ENCODE results near the gene PDZD7.

DNA sequence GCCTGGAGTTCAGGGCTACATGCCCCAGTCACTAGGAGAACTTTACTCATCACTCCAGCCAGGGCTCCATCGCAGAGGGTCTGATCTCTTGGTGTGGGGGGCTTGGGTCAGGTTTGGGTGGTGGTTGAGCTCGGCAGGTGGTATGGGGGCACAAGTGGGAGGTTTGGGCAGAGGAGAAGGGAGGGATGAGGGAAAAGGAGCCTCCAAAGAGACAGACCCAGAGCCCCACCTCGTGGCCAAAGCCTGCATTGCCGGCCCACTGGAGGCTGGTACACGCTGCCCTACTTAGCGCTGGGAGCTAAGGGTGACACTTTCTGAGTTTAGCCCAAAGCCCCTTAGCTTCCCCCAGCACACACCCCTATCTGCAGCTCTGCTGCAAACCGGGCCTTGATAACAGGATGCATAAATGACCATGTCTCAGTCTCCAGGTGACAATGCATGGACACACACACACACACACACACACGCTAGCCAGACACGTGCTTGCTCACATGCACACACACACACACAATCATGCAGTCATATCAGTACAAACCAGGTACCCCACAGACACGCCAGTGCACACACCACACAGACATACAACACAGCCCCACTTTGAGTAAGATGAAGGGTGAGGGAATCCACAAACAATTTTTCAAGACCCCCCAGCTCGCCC lies 16.6 kb downstream of the PDZD7 start:
- TF ChIP-seq SUZ12 (IDR thresholded peaks at IDR 0.05; ENCODE audit: low read length) (no peak), EZH2 (IDR thresholded peaks at IDR 0.05; ENCODE audit: low read depth, low read length, severe bottlenecking) (no peak), POLR2AphosphoS5 (IDR thresholded peaks at IDR 0.05; ENCODE audit: low read depth, low read length) (no peak), RXRA (IDR thresholded peaks at IDR 0.05; ENCODE audit: insufficient read depth, low read depth, low read length) (no peak), POLR2A (IDR thresholded peaks at IDR 0.05; ENCODE audit: control extremely low read depth in 1 of 2, low read depth in 2 of 2, low read length in 2 of 2) (no peak), RAD21 (IDR thresholded peaks at IDR 0.05 in 1 of 2, conservative IDR thresholded peaks at IDR 0.05 in 1 of 2; ENCODE audit: low read depth in 2 of 2, low read length in 2 of 2) (peak; percentile 86 to 89), CREB1 (IDR thresholded peaks at IDR 0.05) (no peak), EP300 (IDR thresholded peaks at IDR 0.05; ENCODE audit: borderline replicate concordance in 1 of 2, low read depth in 2 of 2, low read length in 2 of 2) (no peak), YY1 (IDR thresholded peaks at IDR 0.05; ENCODE audit: low read depth, low read length) (no peak), CBX8 (IDR thresholded peaks at IDR 0.05; ENCODE audit: borderline replicate concordance, low read depth, low read length) (no peak)
- TF ChIP-seq, protein P1, sequence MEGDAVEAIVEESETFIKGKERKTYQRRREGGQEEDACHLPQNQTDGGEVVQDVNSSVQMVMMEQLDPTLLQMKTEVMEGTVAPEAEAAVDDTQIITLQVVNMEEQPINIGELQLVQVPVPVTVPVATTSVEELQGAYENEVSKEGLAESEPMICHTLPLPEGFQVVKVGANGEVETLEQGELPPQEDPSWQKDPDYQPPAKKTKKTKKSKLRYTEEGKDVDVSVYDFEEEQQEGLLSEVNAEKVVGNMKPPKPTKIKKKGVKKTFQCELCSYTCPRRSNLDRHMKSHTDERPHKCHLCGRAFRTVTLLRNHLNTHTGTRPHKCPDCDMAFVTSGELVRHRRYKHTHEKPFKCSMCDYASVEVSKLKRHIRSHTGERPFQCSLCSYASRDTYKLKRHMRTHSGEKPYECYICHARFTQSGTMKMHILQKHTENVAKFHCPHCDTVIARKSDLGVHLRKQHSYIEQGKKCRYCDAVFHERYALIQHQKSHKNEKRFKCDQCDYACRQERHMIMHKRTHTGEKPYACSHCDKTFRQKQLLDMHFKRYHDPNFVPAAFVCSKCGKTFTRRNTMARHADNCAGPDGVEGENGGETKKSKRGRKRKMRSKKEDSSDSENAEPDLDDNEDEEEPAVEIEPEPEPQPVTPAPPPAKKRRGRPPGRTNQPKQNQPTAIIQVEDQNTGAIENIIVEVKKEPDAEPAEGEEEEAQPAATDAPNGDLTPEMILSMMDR (IDR thresholded peaks at IDR 0.05; ENCODE audit: control extremely low read depth in 1 of 3, insufficient read depth in 1 of 3, low read depth in 1 of 3, low read length in 3 of 3), result peak; percentile 94 to 96 (median 95)
- TF ChIP-seq, protein P2, sequence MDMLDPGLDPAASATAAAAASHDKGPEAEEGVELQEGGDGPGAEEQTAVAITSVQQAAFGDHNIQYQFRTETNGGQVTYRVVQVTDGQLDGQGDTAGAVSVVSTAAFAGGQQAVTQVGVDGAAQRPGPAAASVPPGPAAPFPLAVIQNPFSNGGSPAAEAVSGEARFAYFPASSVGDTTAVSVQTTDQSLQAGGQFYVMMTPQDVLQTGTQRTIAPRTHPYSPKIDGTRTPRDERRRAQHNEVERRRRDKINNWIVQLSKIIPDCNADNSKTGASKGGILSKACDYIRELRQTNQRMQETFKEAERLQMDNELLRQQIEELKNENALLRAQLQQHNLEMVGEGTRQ (IDR thresholded peaks at IDR 0.05; ENCODE audit: low read length), result no peak
- TF ChIP-seq, protein P3, sequence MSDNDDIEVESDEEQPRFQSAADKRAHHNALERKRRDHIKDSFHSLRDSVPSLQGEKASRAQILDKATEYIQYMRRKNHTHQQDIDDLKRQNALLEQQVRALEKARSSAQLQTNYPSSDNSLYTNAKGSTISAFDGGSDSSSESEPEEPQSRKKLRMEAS (IDR thresholded peaks at IDR 0.05), result no peak

All from H1 (cell line).